ENCODE data around the gene GNG7. TPM values are rescaled to one million over a fixed set of nuclear protein-coding genes. Genes with fewer than 3 reads are reported as not detected.
"Not testable (repeated sequence)": the region's sequence is repeated elsewhere in the genome, so short reads cannot be mapped to it uniquely, and the experiment has no call there.

The GNG7 gene
- total RNA-seq, 1 experiment from 2014 or later: 7.7 TPM

GRCh38 chr19:2623798-2624197 is 78.7 kb downstream of the GNG7 start:
- no peak overlapping the region for H2BK120ac ChIP-seq (ENCODE audit: low read depth, low read length, poor library complexity, severe bottlenecking)
- Mint-ChIP-seq H3K36me3 (ENCODE audit: insufficient read depth in 1 of 3, low read depth in 3 of 3) (peaks cover 0 to 4% (median 0%) of the 10 kb centered on the region in 3 experiments; a peak in 3 of 7 replicates), H3K27ac (no peak overlapping the region; a peak in 1 of 7 replicates), H3K9me3 (peaks cover 0 to 7% of the 10 kb centered on the region in 2 experiments; a peak in 2 of 5 replicates), H3K4me1 (peaks cover 7% of the 10 kb centered on the region in 2 experiments), H3K4me3 (no peak overlapping the region), H3K27me3 (ENCODE audit: low read depth) (no peaks in the 10 kb centered on the region; the same call in 1 of the 2 replicates)
- no peak for DNase-seq
- no peak overlapping the region for H2BK5ac ChIP-seq (ENCODE audit: insufficient read length, low read length)
- no peak overlapping the region for H3K14ac ChIP-seq (ENCODE audit: insufficient read depth, low read length)
- H2BK15ac ChIP-seq (ENCODE audit: low read depth, low read length): no peak overlapping the region
- H3K79me1 ChIP-seq (ENCODE audit: insufficient read depth, low read depth, low read length, poor library complexity, severe bottlenecking): no peaks in the 10 kb centered on the region
- no peak overlapping the region for H3K27ac ChIP-seq (ENCODE audit: insufficient read length, low read depth, low read length)
- no peaks in the 10 kb centered on the region for H3K9me3 ChIP-seq (ENCODE audit: control insufficient read depth, low read depth, low read length)
- no peak overlapping the region for H3K4me2 ChIP-seq (ENCODE audit: insufficient read depth, insufficient read length, low read length)
- no peaks in the 10 kb centered on the region for H3K79me2 ChIP-seq (ENCODE audit: insufficient read depth, low read length)
- no CpG with 5 or more reads among the region's 12 CpGs for WGBS (ENCODE audit: extremely low coverage, insufficient read length, low lambda C conversion rate)
- H3K27me3 ChIP-seq (ENCODE audit: insufficient read depth, low read length): no peaks in the 10 kb centered on the region
- H3T11ph ChIP-seq (ENCODE audit: low read length): no peak overlapping the region
- H3K56ac ChIP-seq (ENCODE audit: insufficient read length, low read depth, low read length): no peak overlapping the region
- no peaks in the 10 kb centered on the region for H3K4me1 ChIP-seq (ENCODE audit: insufficient read depth, low read length)
- no peak for TF ChIP-seq CTCF (conservative IDR thresholded peaks at IDR 0.05)
- no peak overlapping the region for H3K9ac ChIP-seq (ENCODE audit: extremely low read depth, insufficient read length, low read length)
- no peak overlapping the region for H2BK12ac ChIP-seq (ENCODE audit: insufficient read length, low read depth, low read length)
- no peak overlapping the region for H3K4ac ChIP-seq (ENCODE audit: low read depth, low read length)
- H4K5ac ChIP-seq (ENCODE audit: insufficient read length, low read depth, low read length): no peak overlapping the region
- H2AFZ ChIP-seq (ENCODE audit: low read length): no peak overlapping the region
- H2BK20ac ChIP-seq (ENCODE audit: low read depth, low read length, poor library complexity, severe bottlenecking): no peak overlapping the region
- H4K20me1 ChIP-seq (ENCODE audit: control insufficient read depth, insufficient read depth, insufficient read length): no peaks in the 10 kb centered on the region
- no peak overlapping the region for H3K18ac ChIP-seq (ENCODE audit: insufficient read length, low read depth, low read length)
- H4K91ac ChIP-seq (ENCODE audit: insufficient read length, low read depth, low read length): no peak overlapping the region
- no peak overlapping the region for H4K8ac ChIP-seq (replicated peaks; ENCODE audit: insufficient read length, low read depth, low read length)
- no peak overlapping the region for H2AK5ac ChIP-seq (ENCODE audit: insufficient read length, low read length)
- no peaks in the 10 kb centered on the region for H3K23me2 ChIP-seq (ENCODE audit: insufficient read length, low read depth, low read length, poor library complexity, severe bottlenecking)
- H3K23ac ChIP-seq (ENCODE audit: insufficient read length, low read depth, low read length): no peak overlapping the region

- not testable (repeated sequence) for H3K4me1 Mint-ChIP-seq; H4K5ac ChIP-seq (ENCODE audit: insufficient read length, low read depth, low read length); H3K27me3 ChIP-seq (ENCODE audit: insufficient read depth, low read length); H3K14ac ChIP-seq (ENCODE audit: insufficient read depth, low read length); H3K9me3 ChIP-seq (ENCODE audit: control insufficient read depth, low read depth, low read length); H4K91ac ChIP-seq (ENCODE audit: insufficient read length, low read depth, low read length); H3K27ac Mint-ChIP-seq; H3K23me2 ChIP-seq (ENCODE audit: insufficient read length, low read depth, low read length, poor library complexity, severe bottlenecking); H3K9ac ChIP-seq (ENCODE audit: extremely low read depth, insufficient read length, low read length); H4K8ac ChIP-seq (replicated peaks; ENCODE audit: insufficient read length, low read depth, low read length); H2BK5ac ChIP-seq (ENCODE audit: insufficient read length, low read length); H3K27me3 Mint-ChIP-seq (ENCODE audit: low read depth); H3K79me2 ChIP-seq (ENCODE audit: insufficient read depth, low read length); H3K79me1 ChIP-seq (ENCODE audit: insufficient read depth, low read depth, low read length, poor library complexity, severe bottlenecking); H3K4me3 Mint-ChIP-seq; H4K20me1 ChIP-seq (ENCODE audit: control insufficient read depth, insufficient read depth, insufficient read length); H3K4me2 ChIP-seq (ENCODE audit: insufficient read depth, insufficient read length, low read length); H3K9me3 Mint-ChIP-seq; H3K23ac ChIP-seq (ENCODE audit: insufficient read length, low read depth, low read length); H2BK15ac ChIP-seq (ENCODE audit: low read depth, low read length); H3K18ac ChIP-seq (ENCODE audit: insufficient read length, low read depth, low read length); H2BK12ac ChIP-seq (ENCODE audit: insufficient read length, low read depth, low read length); H2BK20ac ChIP-seq (ENCODE audit: low read depth, low read length, poor library complexity, severe bottlenecking); H2AFZ ChIP-seq (ENCODE audit: low read length); DNase-seq; H3T11ph ChIP-seq (ENCODE audit: low read length); H3K56ac ChIP-seq (ENCODE audit: insufficient read length, low read depth, low read length); H2BK120ac ChIP-seq (ENCODE audit: low read depth, low read length, poor library complexity, severe bottlenecking); H3K4me1 ChIP-seq (ENCODE audit: insufficient read depth, low read length); H3K4ac ChIP-seq (ENCODE audit: low read depth, low read length); H2AK5ac ChIP-seq (ENCODE audit: insufficient read length, low read length); H3K27ac ChIP-seq (ENCODE audit: insufficient read length, low read depth, low read length); H3K36me3 Mint-ChIP-seq (ENCODE audit: insufficient read depth in 1 of 3, low read depth in 3 of 3)
- WGBS (ENCODE audit: extremely low coverage, insufficient read length, low lambda C conversion rate): no CpG with 5 or more reads among the region's 40 CpGs
Measured at GRCh38 chr19:2622371-2622961, 80.0 kb downstream of the GNG7 start.
